AG04450 (cell line): ENCODE measurements around the gene SIN3A. TPM values are rescaled to one million over a fixed set of nuclear protein-coding genes. Genes with fewer than 3 reads are reported as not detected.
"Not testable (repeated sequence)": the region's sequence is repeated elsewhere in the genome, so short reads cannot be mapped to it uniquely, and the experiment has no call there.

Experiments
- CTCF ChIA-PET: fragments of 300-600, 350-600 bp; formaldehyde crosslinking; extraction: SDS; loops from one replicate; lab custom pipeline; 2022; ENCODE audit warnings: antibody characterized with exemption, inconsistent platforms; lab: Charles Lee
- POLR2A ChIA-PET: fragments of 350-600 bp; formaldehyde crosslinking; extraction: SDS; loops from one replicate; lab custom pipeline; 2021; ENCODE audit warnings: antibody characterized with exemption, inconsistent platforms; lab: Yijun Ruan, JAX
- DNase-seq: peaks from one replicate; pipeline ENCODE4 v3.0.0-alpha.2; 2011; ENCODE audit warnings: low read depth, low spot score
- H3K27ac ChIP-seq: one replicate; pipeline ENCODE4 v1.5.1; 2012; ENCODE audit warnings: low read depth, low read length, control low read depth
- H3K27me3 ChIP-seq: one replicate; pipeline ENCODE4 v1.6.0; 2012; ENCODE audit warnings: low read length; ENCODE audit not compliant: control insufficient read depth, insufficient read depth
- H3K4me3 ChIP-seq: 2 replicates; pipeline ENCODE4 v1.5.1; 2011; ENCODE audit warnings: mild to moderate bottlenecking, low read depth, low read length, control low read depth
- H3K9me3 ChIP-seq: 2 replicates; pipeline ENCODE4 v1.5.1; 2012; ENCODE audit warnings: low read length; ENCODE audit not compliant: control insufficient read depth, insufficient read depth
- polyA plus RNA-seq: library from polyadenylated mRNA; depleted of rRNA; stranded (reverse); fragments of >200 nt; gene quantifications from 2 replicates; pipeline ENCODE4 v1.2.3, GENCODE V29; 2011
- TF ChIP-seq, protein P1 (sequence below): IDR thresholded peaks from 2 replicates; pipeline ENCODE4 v1.5.1; 2011; ENCODE audit warnings: low read depth, low read length, control low read depth, inconsistent platforms

The SIN3A gene
- polyA plus RNA-seq, 1 experiment, result 28.0 TPM

DNA sequence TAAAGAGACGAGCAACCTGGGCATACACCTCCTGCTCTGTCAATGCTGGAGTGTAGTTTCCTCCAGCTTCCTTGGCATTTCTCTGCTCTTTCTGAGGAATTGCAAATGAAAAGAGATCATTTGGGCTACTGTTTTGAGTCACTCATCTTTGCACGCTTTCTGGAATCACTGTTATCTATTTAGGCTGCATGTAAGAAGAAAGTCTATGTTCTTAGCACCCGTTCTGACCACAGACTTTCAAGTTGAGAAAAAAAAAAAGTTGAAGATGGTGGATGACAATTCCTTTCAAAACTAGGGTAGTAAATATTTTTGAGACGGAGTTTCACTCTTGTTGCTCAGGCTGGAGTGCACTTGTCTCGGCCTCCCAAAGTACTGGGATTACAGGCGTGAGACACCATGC lies 41.3 kb downstream of the SIN3A start:
- DNase-seq, result no peak
- TF ChIP-seq, protein P1, sequence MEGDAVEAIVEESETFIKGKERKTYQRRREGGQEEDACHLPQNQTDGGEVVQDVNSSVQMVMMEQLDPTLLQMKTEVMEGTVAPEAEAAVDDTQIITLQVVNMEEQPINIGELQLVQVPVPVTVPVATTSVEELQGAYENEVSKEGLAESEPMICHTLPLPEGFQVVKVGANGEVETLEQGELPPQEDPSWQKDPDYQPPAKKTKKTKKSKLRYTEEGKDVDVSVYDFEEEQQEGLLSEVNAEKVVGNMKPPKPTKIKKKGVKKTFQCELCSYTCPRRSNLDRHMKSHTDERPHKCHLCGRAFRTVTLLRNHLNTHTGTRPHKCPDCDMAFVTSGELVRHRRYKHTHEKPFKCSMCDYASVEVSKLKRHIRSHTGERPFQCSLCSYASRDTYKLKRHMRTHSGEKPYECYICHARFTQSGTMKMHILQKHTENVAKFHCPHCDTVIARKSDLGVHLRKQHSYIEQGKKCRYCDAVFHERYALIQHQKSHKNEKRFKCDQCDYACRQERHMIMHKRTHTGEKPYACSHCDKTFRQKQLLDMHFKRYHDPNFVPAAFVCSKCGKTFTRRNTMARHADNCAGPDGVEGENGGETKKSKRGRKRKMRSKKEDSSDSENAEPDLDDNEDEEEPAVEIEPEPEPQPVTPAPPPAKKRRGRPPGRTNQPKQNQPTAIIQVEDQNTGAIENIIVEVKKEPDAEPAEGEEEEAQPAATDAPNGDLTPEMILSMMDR, result no peak
- Histone ChIP-seq H3K9me3 (no peaks in the 10 kb centered on the region), H3K27me3 (no peaks in the 10 kb centered on the region), H3K4me3 (no peak overlapping the region), H3K27ac (no peak overlapping the region)
- POLR2A ChIA-PET, result no interaction called here
- CTCF ChIA-PET, result no interaction called here

DNA sequence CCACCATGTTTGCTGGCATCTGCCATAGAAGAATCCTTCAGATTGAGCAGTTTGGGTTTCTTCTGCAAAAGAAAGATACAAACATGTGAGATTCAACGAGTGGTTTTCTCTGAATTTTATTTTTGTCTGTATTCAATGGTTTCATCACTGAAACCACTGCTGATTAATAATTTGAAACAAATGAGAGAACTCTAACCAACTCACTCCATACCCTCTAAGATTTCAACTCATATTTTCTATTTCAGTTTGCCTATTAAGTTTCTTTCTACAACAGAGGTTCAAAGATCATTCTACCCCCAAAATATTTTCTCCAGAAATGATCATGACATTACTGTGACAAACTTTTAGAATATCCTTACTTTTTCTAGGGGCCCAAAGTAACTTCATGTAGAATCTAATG lies 44.4 kb downstream of the SIN3A start:
- POLR2A ChIA-PET, result no interaction called here

DNA sequence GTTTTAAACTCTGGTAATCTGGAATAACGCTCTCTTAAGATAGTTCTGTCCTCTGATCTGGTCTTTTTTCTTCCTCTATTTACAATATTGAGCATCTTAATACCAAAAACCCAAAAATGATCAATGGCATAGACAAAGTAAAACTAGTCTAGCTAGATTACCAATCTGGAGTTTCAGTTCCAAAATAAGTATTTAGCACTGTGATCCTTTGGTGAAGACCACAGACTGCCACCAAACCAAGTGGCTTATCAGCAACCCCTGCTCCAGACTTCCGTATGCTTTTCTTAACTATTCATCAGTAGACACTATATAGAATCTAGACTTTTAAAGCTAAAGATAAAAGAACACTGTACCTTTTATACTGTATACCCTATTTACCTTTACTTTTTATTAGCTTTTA lies 47.6 kb downstream of the SIN3A start:
- TF ChIP-seq, protein P1, result no peak
- no peaks in the 10 kb centered on the region for H3K27me3 ChIP-seq
- no peak for DNase-seq
- CTCF ChIA-PET, result interaction anchor here (0.6 kb wide), 2 partner anchors 48 to 705 kb away, joined by 3 read pairs; partner anchors contain the start of gene SIN3A
- POLR2A ChIA-PET, result no interaction called here
- no peak overlapping the region for H3K27ac ChIP-seq
- H3K4me3 ChIP-seq, result no peak overlapping the region
- H3K9me3 ChIP-seq, result no peaks in the 10 kb centered on the region

More for the DNA sequence above, 44.4 kb downstream of the SIN3A start:
- Histone ChIP-seq H3K27me3 (no peaks in the 10 kb centered on the region), H3K9me3 (no peaks in the 10 kb centered on the region), H3K27ac (no peak overlapping the region), H3K4me3 (no peak overlapping the region)
- CTCF ChIA-PET, result no interaction called here
- no peak for DNase-seq
- TF ChIP-seq, protein P1, result no peak

DNA sequence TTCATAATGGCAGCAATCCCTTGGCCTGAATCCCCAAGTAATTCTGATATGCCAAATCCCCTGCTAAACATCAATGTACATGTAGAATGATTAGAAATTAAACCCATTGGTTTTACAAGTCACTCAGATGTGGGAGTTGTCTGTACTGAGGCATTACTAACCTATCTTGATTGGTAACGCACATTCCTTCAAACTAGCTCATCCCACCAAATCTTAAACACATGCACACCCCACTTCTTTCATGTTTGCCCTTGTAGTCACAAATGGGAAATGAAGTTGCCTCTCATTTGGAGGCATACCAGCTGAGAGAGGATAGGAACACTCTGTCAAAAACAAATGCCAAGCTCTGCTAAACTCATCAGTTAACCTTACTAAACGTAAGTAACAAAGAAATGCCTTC lies 54.0 kb downstream of the SIN3A start:
- CTCF ChIA-PET, result interaction anchor here (0.7 to 1.1 kb wide), 2 partner anchors 29 to 405 kb away, joined by 3 to 5 read pairs; partner anchors contain the start of gene MAN2C1

DNA sequence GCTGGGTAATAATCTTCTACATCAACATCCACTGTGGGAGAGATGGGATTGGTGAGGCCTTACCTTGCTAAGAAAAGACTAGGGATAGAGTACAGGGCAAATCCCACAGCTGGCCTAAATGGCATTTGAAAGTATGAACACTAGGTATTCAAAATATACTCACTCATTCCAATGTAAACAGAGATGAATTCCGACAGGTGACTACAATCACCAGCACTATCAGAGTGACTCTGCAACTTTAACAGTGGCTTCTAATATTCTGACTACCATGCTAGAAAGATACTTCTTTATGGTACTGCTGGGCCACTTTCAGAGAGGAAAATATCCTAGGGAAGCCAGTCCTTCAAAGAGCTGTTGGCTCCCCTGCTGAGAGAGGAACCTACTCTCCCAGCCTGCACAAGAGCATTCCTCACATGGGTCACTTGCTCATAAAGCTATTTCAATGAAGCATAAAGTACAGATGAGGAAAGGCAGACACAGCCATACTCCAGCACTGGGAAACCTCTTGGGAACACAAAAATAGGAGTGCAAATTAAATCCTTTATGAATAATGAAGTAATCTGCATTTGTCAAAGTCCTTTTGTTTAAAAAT lies 61.6 kb downstream of the SIN3A start:
- no peak overlapping the region for H3K27ac ChIP-seq
- H3K9me3 ChIP-seq, result no peaks in the 10 kb centered on the region
- no peaks in the 10 kb centered on the region for H3K27me3 ChIP-seq
- H3K4me3 ChIP-seq, result no peak overlapping the region
- DNase-seq, result no peak
- ChIA-PET POLR2A (no interaction called here), CTCF (no interaction called here)
- TF ChIP-seq, protein P1, result no peak

More for the DNA sequence above, 54.0 kb downstream of the SIN3A start:
- Histone ChIP-seq H3K9me3 (no peaks in the 10 kb centered on the region), H3K27me3 (no peaks in the 10 kb centered on the region), H3K27ac (no peak overlapping the region), H3K4me3 (no peak overlapping the region)
- POLR2A ChIA-PET, result no interaction called here
- TF ChIP-seq, protein P1, result no peak
- DNase-seq, result no peak

DNA sequence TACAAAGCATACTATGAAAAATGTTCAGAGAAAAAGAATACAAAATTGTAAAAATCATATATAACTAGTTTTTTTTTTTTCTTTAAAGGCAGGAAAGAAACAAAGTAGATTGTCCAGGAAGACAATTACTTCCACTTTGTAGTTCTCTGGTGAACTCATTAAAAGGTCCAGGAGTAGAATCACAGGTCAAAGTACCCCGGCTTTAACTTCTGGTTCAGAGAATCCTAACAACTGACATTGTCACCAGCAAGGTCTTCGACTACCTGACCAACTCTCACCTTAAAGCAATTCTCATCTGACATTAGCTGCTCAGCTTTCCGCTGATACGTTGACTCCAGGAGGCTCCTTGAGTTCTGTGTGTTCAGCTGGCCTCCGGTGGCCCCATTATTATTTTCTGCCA lies 67.5 kb downstream of the SIN3A start:
- H3K9me3 ChIP-seq, H3K27ac ChIP-seq, H3K27me3 ChIP-seq, H3K4me3 ChIP-seq, CTCF ChIA-PET, DNase-seq, POLR2A ChIA-PET: not testable (repeated sequence)
